ENCODE measurements around the gene RAET1G. TPM values are rescaled to one million over a fixed set of nuclear protein-coding genes. Genes with fewer than 3 reads are reported as not detected.

RAET1G gene, protein sequence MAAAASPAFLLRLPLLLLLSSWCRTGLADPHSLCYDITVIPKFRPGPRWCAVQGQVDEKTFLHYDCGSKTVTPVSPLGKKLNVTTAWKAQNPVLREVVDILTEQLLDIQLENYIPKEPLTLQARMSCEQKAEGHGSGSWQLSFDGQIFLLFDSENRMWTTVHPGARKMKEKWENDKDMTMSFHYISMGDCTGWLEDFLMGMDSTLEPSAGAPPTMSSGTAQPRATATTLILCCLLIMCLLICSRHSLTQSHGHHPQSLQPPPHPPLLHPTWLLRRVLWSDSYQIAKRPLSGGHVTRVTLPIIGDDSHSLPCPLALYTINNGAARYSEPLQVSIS
- total RNA-seq (not detected in 2 replicates), polyA plus RNA-seq (not detected in 2 replicates), polyA minus RNA-seq (not detected in 2 replicates)
- not detected for total RNA-seq (2013)

DNA sequence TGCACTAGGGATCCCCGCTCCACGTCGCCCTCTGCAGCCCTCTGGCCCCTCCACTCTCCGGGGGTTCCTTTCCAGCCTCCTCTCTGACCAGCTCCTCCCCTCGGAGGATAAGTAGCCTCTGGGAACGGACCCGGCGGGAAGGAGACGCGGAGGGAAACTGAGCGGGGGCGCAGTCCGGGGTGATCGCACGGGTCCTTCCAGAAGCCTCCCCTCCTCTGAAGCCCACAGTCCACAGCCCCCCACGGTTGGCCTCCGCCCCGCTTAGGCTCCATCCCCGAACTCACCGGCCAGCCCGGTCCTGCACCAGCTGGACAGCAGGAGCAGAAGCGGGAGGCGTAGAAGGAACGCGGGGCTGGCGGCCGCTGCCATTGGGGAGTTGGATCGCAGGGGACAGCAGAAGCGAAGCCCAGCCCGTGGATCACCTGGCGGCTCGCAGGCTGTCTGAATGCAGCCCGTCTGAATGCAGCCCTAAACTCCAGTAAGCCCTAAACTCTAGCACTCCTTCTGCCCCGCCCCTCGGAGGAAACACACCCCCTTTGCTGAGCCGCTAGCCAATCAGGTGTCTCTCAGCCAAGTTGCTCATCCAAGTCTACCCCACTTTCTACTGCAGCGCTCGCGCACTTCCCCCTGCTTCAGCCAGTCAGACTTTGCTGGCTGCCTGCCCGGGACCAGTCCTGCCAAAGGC lies at the start of gene RAET1G:
RAET1G (minus strand) TSS at position 480 of the 685 bp plus-strand sequence; CDS start at position 369, 111 bp downstream.
- Histone ChIP-seq H4K20me1 (ENCODE audit: control insufficient read depth, insufficient read depth, low read length, poor library complexity, severe bottlenecking) (no peaks in the 10 kb centered on the region), H3K9ac (ENCODE audit: low read length) (peak within 1 kb of the TSS; percentile 66), H3K9me3 (ENCODE audit: control extremely low read depth in 1 of 3, control insufficient read depth in 2 of 3, insufficient read depth in 1 of 3, low read length in 2 of 3) (peaks cover 0 to 32% (median 0%) of the 10 kb centered on the region in 3 donors), H2AFZ (ENCODE audit: insufficient read depth, low read depth, low read length, poor library complexity, severe bottlenecking) (peak within 1 kb of the TSS; percentile 41), H3K36me3 (replicated peaks in 1 of 2; ENCODE audit: control extremely low read depth in 1 of 2, control insufficient read depth in 1 of 2, extremely low read depth in 1 of 2, insufficient read depth in 2 of 2, low read length in 1 of 2) (no peaks in the 10 kb centered on the region), H3K27me3 (replicated peaks in 1 of 4; ENCODE audit: control extremely low read depth in 1 of 4, control insufficient read depth in 3 of 4, insufficient read depth in 4 of 4, low read length in 3 of 4) (peaks cover 0 to 72% (median 44%) of the 10 kb centered on the region in 4 experiments), H3K4me3 (ENCODE audit: control extremely low read depth in 1 of 5, extremely low read depth in 1 of 5, insufficient read depth in 1 of 5, low read depth in 2 of 5, low read length in 4 of 5) (peak within 1 kb of the TSS in 4 of 5 experiments; percentile 16 to 70 (median 52)), H3K79me2 (ENCODE audit: control insufficient read depth, insufficient read depth, low read length) (no peaks in the 10 kb centered on the region), H3K4me1 (ENCODE audit: control insufficient read depth in 2 of 2, insufficient read depth in 2 of 2, low read length in 2 of 2) (peaks cover 29 to 32% of the 10 kb centered on the region in 2 donors), H3K4me2 (replicated peaks; ENCODE audit: low read depth, low read length, poor library complexity, severe bottlenecking) (peak within 1 kb of the TSS; percentile 95), H3K27ac (ENCODE audit: low read length in 2 of 2) (no peak within 1 kb of the TSS)
- H3K9me3 Mint-ChIP-seq (ENCODE audit: insufficient read depth): no peaks in the 10 kb centered on the region
- 4% methylated on average over 39 of the region's 40 CpGs for WGBS (ENCODE audit: insufficient coverage)
- intact Hi-C loops (cut with micrococcal nuclease): loop anchor here (2.0 kb wide), 1 partner anchor 58 kb away; the partner anchor contains the start of gene LRP11
- H3K4me1 Mint-ChIP-seq: peaks cover 36% of the 10 kb centered on the region
- H3K27ac Mint-ChIP-seq: peak within 1 kb of the TSS; percentile 64
- TF ChIP-seq, protein P1, sequence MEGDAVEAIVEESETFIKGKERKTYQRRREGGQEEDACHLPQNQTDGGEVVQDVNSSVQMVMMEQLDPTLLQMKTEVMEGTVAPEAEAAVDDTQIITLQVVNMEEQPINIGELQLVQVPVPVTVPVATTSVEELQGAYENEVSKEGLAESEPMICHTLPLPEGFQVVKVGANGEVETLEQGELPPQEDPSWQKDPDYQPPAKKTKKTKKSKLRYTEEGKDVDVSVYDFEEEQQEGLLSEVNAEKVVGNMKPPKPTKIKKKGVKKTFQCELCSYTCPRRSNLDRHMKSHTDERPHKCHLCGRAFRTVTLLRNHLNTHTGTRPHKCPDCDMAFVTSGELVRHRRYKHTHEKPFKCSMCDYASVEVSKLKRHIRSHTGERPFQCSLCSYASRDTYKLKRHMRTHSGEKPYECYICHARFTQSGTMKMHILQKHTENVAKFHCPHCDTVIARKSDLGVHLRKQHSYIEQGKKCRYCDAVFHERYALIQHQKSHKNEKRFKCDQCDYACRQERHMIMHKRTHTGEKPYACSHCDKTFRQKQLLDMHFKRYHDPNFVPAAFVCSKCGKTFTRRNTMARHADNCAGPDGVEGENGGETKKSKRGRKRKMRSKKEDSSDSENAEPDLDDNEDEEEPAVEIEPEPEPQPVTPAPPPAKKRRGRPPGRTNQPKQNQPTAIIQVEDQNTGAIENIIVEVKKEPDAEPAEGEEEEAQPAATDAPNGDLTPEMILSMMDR (IDR thresholded peaks at IDR 0.05): no peak
- TF ChIP-seq EZH2 (IDR thresholded peaks at IDR 0.05; ENCODE audit: borderline replicate concordance, insufficient read depth, low read depth, low read length, poor library complexity, severe bottlenecking): peak; percentile 19
- ATAC-seq (ENCODE audit: low read depth) (peak; percentile 94), DNase-seq (peak; percentile 85)
- peaks cover 84% of the 10 kb centered on the region for H3K27me3 Mint-ChIP-seq
- CTCF ChIA-PET: interaction anchor here (0.7 kb wide), 1 partner anchor 89 kb away, joined by 3 read pairs; no protein-coding TSS in a partner anchor
- peak within 1 kb of the TSS; percentile 94 for H3K4me3 Mint-ChIP-seq
- POLR2A ChIA-PET: no interaction called here

All from B cell (primary cell).